IMR-90 (cell line): ENCODE data around the gene HDAC10.

Source experiments
- BHLHE40 ChIP-seq: fragments of 150-350 bp; IDR thresholded peaks from 2 replicates; pipeline ENCODE4 v1.6.1; 2016; ENCODE audit warnings: mild to moderate bottlenecking, low read depth, low read length
- CEBPB ChIP-seq: IDR thresholded peaks from 2 replicates; pipeline ENCODE4 v1.6.1; 2012; ENCODE audit warnings: low read depth, low read length, improper control_type of control experiment
- CHD1 ChIP-seq: IDR thresholded peaks from 2 replicates; pipeline ENCODE4 v1.6.1; 2012; ENCODE audit warnings: low read depth, low read length, improper control_type of control experiment
- MAFK ChIP-seq: IDR thresholded peaks from 2 replicates; pipeline ENCODE4 v1.6.1; 2012; ENCODE audit warnings: low read depth, low read length, improper control_type of control experiment
- POLR2A ChIP-seq: IDR thresholded peaks from 2 replicates; pipeline ENCODE4 v1.6.1; 2012; ENCODE audit warnings: mild to moderate bottlenecking, low read depth, low read length
- RAD21 ChIP-seq: IDR thresholded peaks from 2 replicates; pipeline ENCODE4 v1.6.1; 2012; ENCODE audit warnings: low read length, improper control_type of control experiment
- RCOR1 ChIP-seq: IDR thresholded peaks from 2 replicates; pipeline ENCODE4 v1.6.1; 2012; ENCODE audit warnings: mild to moderate bottlenecking, low read length, improper control_type of control experiment; ENCODE audit not compliant: insufficient replicate concordance
- RFX5 ChIP-seq: IDR thresholded peaks from 2 replicates; pipeline ENCODE4 v1.8.0; 2012; ENCODE audit warnings: low read depth, mild to moderate bottlenecking, low read length, moderate library complexity
- TF ChIP-seq, protein P1 (sequence below): conservative IDR thresholded peaks from 2 replicates; pipeline ENCODE4 v1.5.1; 2012; ENCODE audit warnings: mild to moderate bottlenecking, low read depth, low read length, improper control_type of control experiment
- TF ChIP-seq, protein P2 (sequence below): fragments of 150-350 bp; IDR thresholded peaks from 2 replicates; pipeline ENCODE4 v1.6.1; 2017; ENCODE audit warnings: mild to moderate bottlenecking, antibody characterized with exemption, low read length, low read depth
- TF ChIP-seq, protein P3 (sequence below): fragments of 150-350 bp; IDR thresholded peaks from 2 replicates; pipeline ENCODE4 v1.6.1; 2016; ENCODE audit warnings: low read depth, mild to moderate bottlenecking, low read length, moderate library complexity, borderline replicate concordance

DNA sequence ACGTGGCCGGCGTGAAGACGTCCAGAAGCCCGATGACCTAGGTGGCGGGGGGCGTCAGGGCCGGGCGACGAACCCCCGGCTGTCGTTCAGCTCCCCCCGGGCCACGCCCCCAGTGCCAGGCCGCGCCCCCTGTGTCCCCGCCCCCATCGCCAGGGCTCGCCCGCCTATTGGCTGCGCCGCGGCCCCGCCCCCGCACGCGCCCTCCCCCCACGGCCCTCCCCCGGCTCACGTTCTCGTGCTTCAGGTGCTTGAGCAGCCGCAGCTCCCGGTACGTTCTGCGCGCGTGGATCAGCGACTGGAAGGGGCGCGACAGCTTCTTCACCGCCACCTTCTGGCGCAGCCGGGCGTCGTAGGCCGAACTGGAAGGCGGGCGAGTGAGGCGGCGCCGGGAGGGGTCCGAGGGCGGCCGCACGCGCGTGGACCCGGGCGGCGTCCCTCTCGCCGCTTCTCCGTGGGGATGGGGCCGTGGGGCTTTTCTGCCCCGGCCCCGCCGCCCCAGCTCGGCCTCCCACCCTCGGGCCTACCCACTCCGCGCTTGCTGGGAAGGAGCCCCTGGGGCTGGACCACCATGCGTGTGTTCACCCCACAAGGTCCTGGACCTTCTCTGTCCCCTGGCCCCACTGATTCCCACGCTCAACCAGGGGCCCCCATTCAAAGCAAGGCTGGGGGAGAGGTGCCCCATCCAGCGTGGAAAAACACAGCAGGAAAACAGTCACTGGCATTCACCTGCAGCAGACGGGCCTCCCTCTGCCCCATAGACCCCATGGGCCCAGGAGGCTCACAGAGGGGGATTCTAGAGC is 16.7 kb upstream of the HDAC10 start:
- TF ChIP-seq RAD21, result 0 out of 2 replicates have a peak, but pooled peaks have one; percentile 9
- no peak for TF ChIP-seq RCOR1
- no peak for TF ChIP-seq POLR2A
- TF ChIP-seq, protein P1, sequence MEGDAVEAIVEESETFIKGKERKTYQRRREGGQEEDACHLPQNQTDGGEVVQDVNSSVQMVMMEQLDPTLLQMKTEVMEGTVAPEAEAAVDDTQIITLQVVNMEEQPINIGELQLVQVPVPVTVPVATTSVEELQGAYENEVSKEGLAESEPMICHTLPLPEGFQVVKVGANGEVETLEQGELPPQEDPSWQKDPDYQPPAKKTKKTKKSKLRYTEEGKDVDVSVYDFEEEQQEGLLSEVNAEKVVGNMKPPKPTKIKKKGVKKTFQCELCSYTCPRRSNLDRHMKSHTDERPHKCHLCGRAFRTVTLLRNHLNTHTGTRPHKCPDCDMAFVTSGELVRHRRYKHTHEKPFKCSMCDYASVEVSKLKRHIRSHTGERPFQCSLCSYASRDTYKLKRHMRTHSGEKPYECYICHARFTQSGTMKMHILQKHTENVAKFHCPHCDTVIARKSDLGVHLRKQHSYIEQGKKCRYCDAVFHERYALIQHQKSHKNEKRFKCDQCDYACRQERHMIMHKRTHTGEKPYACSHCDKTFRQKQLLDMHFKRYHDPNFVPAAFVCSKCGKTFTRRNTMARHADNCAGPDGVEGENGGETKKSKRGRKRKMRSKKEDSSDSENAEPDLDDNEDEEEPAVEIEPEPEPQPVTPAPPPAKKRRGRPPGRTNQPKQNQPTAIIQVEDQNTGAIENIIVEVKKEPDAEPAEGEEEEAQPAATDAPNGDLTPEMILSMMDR, result peak; percentile 33
- no peak for TF ChIP-seq CEBPB
- no peak for TF ChIP-seq MAFK
- no peak for TF ChIP-seq CHD1
- TF ChIP-seq, protein P2, sequence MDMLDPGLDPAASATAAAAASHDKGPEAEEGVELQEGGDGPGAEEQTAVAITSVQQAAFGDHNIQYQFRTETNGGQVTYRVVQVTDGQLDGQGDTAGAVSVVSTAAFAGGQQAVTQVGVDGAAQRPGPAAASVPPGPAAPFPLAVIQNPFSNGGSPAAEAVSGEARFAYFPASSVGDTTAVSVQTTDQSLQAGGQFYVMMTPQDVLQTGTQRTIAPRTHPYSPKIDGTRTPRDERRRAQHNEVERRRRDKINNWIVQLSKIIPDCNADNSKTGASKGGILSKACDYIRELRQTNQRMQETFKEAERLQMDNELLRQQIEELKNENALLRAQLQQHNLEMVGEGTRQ, result no peak
- no peak for TF ChIP-seq RFX5
- peak; percentile 67 for TF ChIP-seq BHLHE40
- TF ChIP-seq, protein P3, sequence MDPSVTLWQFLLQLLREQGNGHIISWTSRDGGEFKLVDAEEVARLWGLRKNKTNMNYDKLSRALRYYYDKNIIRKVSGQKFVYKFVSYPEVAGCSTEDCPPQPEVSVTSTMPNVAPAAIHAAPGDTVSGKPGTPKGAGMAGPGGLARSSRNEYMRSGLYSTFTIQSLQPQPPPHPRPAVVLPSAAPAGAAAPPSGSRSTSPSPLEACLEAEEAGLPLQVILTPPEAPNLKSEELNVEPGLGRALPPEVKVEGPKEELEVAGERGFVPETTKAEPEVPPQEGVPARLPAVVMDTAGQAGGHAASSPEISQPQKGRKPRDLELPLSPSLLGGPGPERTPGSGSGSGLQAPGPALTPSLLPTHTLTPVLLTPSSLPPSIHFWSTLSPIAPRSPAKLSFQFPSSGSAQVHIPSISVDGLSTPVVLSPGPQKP, result no peak
